AG20443 (cell line): ENCODE data around the gene RPL39L.
"Not testable (repeated sequence)": the region's sequence is repeated elsewhere in the genome, so short reads cannot be mapped to it uniquely, and the experiment has no call there.

Experiments
- DNase-seq: peaks from one replicate; pipeline ENCODE4 v3.0.0; 2012; ENCODE audit warnings: low spot score, mixed read lengths

RPL39L gene

DNA sequence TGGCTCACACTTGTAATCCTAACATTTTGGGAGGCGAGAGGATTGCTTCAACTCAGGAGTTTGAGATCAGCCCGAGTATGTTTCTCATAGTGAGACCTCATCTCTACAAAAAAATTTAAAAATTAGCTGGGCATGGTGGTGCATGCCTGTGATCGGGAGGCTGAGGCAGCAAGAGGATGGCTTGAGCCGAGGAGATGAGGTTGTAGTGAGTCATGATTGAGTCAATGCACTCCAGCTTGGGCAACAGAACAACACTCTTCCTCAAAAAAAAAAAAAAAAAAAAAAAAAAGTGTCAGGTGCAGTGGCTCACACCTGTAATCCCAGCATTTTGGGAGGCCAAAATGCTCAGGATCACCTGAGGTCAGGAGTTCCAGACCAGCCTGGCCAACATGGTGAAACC, 2.4 kb downstream of the RPL39L start:
- peak; percentile 35 for DNase-seq

DNA sequence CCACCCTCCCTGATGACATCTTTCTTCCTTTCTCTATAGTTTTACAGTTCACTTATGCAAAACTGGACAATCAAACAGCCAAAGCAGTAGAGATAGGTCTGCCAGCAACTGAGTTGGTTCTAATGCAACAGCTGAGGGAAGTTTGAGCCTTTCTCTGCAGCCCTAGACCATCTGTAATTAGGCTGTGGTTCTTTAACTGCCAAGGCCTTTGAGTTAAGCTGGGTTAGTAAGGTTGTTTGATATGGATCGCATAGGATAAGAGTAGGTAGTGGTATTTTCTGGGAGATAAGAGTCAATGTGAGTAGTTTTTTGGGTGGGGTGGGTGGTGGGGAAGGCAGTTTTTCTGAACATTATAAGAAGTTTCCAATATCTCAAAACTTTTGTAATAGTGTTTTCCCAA, 3.0 kb downstream of the RPL39L start:
- no peak for DNase-seq

DNA sequence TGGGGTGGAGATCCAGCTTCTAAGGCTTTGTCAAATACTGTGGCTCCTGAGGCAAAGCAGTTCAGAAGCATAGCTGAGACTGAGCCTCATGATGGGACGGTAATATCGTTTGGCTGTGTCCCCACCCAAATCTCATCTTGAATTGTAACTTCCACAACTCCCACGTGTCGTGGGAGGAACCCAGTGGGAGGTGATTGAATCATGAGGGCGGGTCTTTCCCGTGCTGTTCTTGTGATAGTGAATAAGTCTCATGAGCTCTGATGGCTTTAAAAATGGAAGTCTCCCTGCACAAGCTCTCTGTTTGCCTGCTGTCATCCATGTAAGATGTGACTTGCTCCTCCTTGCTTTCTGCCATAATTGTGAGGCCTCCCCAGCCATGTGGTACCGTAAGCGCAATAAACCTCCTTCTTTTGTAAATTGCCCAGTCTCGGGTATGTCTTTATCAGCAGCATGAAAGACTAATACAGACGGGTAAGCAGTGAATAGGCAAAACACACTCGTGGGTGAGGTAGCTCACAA, 4.1 kb downstream of the RPL39L start:
- DNase-seq, result not testable (repeated sequence)

DNA sequence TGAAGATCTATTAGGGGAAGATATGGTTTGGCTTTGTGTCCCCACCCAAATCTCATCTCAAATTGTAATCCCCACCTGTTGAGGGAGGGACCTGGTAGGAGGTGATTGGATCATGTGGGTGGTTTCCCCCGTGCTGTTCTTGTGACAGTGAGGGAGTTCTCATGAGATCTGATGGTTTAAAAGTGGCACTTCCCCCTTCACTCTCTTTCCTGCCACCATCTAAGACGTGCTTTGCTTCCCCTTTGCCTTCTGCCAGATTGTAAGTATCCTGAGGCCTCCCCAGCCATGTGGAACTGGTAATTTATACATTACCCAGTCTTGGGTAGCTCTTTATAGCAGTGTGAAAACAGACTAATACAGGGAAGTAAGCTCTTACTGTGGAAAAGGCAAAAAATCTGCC, 6.1 kb downstream of the RPL39L start:
- not testable (repeated sequence) for DNase-seq

DNA sequence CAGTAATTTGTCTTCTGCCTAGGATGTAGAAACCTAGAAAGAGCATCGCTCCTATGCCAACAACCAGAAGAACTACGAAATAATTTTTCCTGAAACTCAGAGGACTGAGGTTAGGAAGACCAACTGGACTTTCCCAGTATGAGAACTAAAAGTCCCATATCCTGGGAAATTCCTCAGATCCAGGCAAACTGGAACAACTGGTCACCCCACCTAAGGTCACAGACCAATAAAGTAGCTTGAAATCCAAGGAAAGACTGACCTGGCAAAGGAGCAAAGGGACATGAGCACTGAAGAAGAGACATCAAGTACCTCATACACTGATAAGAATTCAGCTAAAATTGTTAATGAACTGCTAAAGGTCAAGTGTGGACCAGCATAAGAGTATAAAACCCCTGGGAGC, 6.6 kb downstream of the RPL39L start:
- no peak for DNase-seq

DNA sequence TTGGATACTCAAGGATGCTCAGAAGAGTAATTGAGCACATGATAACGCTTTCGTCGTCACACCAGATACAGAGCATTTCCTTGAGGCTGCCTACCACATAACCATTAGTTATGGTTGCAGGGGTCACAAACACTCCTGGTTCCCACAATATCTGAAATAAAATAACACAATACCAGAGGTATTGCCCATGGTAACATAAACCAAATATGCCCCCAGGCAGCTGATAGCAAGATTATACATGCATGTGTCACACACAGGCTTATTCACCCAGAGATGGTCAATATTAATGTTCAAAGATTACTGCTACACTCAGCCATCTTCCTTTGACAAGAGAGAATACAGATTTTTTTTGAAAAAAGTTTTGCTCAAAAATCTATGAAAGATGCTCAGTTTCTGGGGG, 7.3 kb downstream of the RPL39L start:
- no peak for DNase-seq

DNA sequence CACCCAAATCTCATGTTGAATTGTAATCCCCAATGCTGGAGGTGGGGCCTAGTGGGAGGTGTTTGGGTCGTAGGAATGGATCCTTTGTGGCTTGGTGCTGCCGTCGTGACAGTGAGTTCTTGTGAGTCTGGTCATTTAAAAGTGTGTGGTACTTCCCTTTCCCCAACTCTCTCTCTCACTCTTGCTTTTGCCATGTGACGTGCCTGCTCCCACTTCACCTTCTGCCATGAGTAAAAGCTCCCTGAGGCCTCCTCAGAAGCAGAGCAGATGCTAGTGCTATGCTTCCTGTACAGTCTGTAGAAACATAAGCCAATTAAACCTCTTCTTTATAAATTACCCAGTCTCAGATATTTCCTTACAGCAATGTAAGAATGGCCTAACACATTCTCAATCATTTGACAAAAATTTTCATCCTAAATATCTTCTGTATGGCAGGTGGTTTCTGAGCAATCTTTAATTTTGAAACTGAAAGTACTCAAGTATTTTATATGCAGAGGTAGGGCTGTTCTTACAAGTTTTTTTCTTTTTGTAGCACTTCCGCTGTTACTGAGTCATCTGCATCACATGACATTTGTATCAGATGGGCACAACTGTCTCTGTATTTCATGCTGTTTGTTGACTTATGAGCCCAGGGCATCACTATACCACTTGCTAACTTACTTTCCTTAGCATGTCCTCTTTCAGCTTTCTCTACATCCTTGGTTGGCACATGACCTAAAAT, 8.8 kb downstream of the RPL39L start:
- peak; percentile 18 for DNase-seq

DNA sequence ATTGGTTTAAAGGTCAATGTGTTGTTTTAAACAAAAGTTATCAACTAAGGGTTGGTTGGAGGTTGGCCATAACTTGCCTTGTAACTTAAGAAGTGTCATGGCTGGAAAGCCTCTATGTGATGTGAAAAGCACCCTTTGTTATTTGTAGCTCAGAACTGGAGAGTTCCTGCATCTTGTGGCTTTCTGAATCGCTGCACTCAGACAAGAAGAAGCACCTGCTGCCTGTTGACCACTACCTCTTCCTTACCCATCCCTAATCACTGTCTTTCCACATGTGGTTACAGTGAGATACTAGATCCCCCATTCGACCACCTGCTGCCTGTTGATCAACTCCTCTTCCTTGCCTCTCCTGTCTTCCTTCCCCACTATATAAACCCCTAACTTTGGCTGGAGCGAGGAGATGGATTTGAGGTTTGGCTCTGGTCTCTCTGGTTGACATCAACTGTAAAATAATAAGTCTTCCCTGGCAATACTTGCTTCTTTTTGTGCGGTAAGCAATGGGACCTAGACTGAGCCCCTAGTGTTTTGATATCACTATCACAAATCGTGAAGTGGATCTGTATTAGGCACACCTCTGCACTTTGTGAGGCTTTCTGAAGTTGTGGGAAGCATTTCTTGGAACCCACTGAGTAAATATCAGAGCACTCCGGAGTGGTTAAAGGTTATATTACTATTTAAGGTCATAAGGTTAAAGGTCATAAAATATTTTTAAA, 13.8 kb downstream of the RPL39L start:
- DNase-seq, result no peak

DNA sequence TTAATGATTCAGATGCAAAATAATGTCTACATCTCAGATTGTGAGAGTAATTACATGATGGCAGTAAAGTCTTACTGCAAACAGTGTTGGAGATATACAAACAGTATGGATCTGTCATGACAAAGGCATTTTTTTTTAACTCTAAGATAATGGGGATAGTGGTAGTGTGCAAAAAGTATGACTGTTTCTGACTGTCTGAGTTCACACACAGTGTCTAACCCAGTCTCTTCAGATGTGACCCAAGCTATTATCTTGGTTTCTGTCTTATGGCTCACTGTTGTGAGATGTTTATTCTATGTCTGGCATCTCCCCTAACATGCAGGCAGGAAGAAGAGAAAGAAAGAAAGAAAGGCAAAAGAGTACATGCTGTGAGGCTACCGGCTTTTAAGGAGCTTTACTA, 17.0 kb downstream of the RPL39L start:
- DNase-seq, result no peak

DNA sequence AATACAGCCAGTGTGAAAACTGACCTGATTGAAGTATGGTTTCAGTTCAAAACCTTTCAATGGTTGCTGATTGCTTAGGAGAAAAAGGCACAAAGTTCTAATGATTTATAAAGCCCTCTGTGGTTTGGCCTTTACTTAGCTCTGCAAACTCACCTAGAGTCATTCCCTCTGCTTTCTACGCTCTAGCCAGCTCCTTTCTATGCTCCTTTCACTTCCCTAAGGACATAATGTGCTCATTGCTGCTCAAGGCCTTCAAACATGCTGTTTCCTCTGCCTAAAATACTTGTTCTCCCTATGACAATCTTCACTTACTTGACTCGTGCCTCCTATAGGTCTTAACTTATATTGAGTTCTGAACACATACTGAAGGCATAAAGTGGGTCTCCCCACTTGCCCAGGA, 19.0 kb downstream of the RPL39L start:
- no peak for DNase-seq

DNA sequence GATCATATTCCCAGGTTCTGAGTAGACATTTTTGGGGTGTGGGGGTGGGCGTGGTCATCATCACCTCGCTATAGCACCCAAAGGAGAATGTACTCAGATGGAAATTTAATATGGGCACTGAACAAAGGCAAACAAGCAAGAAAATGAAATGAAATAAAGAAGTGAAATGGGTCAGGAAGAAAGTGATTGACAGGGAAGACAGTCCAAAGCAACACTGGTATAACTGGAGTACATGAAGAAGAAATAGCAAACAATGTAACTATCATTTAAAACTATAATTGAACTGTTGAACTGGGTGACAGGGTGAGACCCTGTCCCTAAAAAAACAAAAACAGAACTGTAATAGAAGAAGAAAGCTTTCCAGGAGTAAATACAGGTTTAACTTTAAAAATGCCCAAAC, 24.8 kb downstream of the RPL39L start:
- DNase-seq, result no peak

DNA sequence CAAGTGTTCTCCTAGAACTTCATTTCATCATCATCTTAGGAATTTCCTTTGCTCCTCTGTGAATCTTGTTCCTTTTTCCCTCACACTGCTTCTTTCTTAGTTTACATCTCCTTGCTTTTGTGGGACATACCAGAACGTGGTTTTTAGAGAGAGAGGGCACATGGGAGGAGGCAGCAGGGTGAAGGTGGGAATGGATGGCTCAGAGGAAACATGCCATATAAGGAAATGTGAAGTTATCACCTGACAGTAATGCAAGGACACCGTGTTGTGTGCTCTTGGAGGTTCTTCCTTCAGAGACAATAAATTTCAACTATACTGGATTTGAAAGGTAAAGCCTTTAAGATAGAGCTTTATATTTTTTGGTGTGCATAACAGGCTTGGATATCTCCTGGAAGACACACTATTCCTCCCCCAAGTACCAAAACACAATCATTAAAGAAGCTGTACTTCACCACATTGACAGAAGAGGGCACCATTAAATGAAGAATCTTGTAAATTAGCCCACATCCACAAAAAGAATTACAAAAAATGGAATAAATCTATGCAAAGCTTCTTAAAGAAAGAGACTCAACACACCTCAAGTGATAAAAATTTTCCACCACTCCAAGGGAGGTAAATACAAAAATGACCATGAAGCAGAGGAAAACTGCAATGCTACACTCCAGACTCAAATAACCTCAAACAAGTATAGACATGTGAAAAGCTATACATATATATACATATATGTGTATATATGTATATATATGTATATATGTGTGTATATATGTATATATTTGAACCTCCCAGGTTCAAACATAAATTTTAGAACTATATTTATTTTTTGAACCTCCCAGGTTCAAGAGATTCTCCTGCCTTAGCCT, 26.1 kb downstream of the RPL39L start:
- peak; percentile 29 for DNase-seq

DNA sequence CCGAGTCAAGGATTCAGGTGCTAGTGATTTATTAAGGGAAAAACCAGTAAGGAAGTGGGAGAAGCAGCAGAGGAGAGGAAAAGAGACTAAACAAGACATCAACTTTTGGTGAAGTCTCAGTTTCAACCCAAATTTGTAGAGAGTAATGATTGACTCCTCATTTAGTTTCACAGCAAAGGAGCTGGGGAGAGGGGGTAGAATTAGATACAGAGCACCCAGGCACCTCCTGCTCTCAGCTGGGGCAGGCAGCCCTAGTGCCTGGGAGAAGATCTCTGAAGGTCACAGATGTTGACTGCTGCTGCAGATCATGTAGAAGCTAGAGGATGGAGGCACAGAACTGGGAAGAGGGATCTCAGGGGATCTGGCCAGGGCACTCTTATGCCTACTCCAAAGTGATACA, 29.1 kb downstream of the RPL39L start:
- no peak for DNase-seq

DNA sequence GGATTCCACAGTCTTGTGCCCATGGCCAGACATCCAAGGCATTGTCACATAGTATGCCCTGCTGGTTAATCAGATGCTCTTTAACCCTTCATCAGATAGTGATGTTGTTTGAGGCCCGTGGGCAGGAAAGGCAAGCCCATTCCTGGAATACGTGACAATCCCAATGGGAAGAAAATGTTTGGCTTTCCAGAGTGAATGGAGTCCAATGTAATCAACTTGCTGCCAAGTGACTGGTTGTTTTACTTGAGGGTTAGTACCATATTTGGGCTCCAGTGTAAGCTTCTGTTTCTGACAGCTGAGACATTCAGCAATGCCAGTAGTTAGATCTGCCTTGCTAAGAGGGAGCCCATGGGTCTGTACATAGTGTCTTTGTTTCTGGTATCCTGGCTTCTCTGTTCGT, 31.3 kb downstream of the RPL39L start:
- no peak for DNase-seq

DNA sequence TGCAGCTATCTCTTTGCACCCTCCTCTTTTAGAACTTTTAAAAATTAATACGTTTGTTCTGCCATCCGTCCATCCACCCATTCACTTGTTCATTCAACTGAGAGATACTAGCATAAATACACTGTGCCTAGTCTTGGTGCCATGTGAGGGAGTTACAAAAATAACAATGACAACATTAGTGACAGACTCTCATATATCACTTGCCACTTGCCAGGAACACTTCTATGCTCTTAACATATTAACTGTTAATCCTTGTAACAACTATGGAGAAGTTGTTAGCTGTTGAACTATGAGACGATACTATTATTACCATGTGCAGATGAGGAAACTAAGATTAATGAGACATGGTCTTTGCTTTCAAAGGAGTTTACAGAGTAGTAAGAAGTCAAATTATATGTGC, 33.6 kb downstream of the RPL39L start:
- DNase-seq, result no peak

DNA sequence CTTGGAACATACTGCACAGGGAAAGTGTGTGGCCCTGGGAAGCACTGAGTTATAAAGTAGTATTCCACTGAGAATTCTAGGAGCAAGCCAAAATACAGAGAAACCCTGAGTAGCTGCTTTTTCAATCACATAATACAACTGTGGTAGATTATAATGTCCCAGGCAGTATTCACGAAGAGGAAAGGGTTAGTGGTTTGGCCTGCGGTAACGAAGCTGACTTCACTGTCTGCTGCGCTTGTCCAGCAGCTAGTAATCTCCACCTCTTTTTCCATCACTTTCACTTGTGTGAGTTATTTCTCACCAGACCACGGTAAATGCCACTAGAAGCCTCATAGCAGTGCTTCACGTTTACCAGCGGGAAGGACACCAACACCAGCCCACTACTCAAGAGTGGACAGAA, 34.4 kb downstream of the RPL39L start:
- DNase-seq, result peak; percentile 28

DNA sequence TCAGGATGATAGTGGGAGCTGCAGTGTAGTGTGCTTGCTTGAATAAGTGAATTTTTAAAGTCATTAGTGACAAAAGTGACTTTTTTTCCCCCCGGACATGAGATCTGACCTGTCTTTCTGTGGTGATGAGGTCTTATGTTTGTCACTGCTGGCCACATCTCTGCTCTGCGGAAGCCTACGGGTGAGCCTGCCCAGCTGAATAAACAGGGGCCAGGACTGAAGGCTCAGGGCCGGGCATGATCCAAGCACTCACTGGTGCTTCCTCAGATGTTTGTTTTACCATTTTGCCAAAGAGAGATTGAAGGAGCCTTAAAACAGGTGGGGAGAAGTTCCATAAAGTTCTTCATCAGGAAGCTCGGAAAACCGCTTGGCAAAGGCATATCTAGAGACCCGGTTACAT, 35.0 kb downstream of the RPL39L start:
- DNase-seq, result no peak

DNA sequence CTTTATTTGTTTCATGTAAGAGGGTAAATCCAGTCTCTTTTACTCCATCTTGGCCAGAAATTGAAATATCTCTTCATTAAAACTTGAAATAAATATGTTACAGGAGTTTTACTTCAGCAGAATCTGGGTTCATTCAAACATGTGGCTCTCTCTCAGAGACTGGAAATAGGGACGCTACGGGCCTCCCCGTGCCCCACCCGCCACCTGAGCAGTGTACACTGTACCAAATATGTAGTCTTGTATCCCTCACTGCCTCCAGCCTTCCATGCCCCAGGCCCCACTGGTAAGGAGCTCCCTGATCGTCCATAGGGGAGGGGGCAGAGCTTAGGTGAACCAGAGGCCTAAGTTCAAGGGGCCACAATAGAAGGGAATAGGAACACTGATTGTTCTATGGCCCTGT, 36.0 kb downstream of the RPL39L start:
- DNase-seq, result no peak

DNA sequence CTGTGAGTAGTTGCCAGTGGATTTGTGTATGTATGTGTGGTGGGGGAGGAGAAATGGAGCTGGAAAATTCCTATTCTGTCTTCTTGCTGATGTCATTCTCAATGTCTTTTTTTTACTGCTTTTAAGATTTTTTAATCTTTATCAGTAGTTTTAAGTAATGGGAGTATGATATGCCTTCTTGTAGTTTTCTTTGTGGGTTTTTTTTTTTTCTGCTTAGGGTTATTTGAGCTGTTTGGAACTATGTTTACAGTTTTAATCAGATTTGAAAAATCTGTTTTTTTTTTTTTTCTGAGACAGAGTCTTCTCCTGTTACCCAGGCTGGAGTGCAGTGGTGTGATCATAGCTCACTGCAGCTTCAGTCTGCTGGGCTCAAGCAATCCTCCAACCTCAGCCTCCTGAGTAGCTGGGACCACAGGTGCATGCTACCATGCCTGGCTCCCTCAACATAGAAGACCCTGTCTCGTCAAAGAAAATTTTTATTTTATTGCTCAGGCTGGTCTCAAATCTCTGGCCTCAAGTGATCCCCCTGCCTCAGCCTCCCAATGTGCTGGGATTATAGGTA, 37.1 kb downstream of the RPL39L start:
- DNase-seq, result no peak

DNA sequence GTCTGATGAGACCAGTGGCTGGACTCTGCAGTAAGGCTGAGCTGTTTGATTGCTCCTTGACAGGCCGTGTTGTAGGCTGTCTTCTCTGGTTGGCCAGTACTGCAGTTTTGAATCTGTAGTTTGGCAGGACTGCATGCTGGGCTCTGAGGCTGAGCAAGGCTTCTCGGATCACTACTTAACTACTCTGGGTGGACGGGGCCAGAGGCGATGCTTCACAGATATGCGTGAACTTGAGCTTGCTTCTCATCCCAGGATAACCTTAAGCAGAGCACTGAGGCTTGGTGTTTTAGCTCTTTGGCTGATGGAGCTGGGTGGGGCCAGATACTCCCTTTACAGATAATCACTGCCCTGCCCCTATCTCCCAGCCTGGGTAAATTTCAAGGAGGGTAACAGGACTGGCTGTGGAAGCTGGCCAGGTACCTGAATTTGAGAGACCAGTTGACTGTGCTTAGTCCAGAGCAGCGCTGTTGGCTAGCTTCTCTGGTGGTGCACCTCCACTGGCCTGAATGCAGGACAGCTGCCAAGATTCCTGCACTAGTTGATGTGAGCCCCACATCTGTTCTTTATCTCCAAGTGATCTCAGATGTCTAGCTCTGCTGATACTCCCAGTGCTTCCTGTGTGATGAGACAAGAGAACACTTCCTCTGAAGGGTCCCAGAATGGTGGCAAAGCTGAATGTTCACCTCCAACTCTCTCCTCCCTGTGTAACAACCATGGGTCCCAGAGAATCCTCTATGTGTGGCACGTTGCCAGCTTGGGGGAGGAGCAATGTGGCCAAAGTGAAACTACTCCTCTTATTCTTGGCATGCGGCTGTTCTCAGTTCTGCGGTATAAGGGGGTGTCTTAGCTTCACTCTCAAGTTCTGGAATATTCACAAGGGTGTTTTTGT, 37.9 kb downstream of the RPL39L start:
- peak; percentile 59 for DNase-seq

DNA sequence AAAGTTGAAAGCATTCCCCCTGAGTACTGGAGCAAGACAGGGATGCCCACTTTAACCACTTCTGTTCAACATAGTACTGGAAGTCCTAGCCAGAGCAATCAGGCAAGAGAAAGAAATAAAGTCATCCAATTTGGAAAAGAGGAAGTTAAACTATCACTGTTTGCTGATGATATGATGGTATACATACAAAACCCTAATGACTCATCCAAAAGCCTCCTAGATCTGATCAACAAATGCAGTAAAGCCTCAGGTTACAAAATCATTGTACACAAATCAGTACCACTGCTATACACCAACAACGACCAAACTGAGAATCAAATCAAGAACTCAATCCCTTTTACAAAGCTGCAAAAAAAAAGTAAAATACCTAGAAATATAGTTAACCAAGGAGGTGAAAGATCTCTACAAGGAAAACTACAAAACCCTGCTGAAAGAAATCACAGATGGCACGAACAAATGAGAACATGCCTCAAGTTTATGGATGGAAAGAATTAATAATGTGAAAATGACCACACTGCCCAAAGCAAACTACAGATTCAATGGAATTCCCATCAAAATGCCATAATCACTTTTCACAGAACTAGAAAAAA, 40.3 kb downstream of the RPL39L start:
- no peak for DNase-seq
